GM18499 (cell line): ENCODE data around the gene ERCC4.

Experiments used
- ATAC-seq: cut with Tn5 transposase; IDR thresholded peaks from one replicate; pipeline ENCODE4 v1.9.1; 2021; ENCODE audit warnings: moderate number of reproducible peaks; ENCODE audit not compliant: insufficient read depth, unreplicated experiment

ERCC4 gene

DNA sequence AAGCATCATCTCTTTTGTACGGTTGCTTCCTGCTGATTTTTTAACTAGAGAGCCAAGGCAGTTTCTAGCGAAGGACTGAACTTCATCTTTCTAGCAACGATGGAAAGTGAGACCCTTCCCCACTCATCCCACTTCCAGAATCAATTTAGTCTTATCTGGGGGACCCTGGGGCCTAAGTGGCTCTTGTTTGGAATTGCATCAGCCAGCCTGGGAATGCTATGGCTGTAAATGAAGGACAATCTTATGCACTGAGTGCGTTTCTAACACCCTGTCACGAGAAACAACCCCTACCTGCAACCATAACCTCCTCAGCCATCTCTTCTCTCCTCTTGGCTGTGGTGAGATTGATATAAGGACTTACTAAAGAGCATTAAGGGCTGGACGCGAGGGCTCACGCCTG is 64.8 kb downstream of the ERCC4 start:
- no peak for ATAC-seq

GRCh38 chr16:13988038-13988437 is 68.1 kb downstream of the ERCC4 start:
- no peak for ATAC-seq

DNA sequence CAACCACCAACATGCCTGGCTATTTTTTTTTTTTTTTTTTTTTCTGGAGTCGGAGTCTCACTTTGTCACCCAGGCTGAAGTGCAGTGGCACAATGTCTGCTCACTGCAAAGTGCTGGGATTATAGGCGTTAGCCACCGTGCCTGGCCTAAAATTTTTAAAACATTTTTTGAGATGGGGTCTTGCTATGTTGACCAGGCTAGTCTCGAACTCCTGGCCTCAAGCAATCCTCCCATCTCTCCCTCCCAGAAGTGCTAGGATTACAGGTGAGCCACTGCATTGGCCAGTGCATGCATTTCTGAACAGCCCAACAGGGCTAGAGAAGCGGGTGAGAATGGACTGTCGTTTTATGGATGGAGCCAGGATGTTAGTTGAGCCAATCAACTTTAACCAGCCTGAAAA is 72.4 kb downstream of the ERCC4 start:
- ATAC-seq: no peak

- no peak for ATAC-seq
Observed at GRCh38 chr16:13992976-13993375, 73.0 kb downstream of the ERCC4 start.

- ATAC-seq: no peak
Observed at GRCh38 chr16:13994239-13995106, 74.5 kb downstream of the ERCC4 start.

GRCh38 chr16:13995194-13995593 is 75.2 kb downstream of the ERCC4 start:
- ATAC-seq: no peak

GRCh38 chr16:13996778-13997288 is 76.9 kb downstream of the ERCC4 start:
- ATAC-seq: no peak

- no peak for ATAC-seq
Observed at GRCh38 chr16:13997526-13997925, 77.6 kb downstream of the ERCC4 start.

DNA sequence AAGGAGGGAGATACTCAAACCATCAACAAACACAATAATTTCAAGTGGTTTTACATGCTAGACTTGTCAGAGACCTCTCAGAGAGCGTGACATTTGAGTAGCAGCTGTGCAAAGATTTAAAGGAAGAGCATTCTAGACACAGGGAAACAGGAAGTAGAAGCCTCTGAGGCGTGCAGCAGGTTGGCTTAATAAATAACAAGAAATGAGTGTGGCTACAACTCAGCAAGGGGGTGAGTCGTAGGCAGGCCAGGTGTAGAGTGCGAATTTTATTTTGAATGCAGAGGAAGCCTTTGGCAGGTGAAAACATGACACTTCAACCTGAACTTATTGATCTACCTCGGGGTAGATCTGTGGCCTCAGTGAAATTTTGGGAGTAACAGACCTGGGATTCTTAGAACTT is 78.0 kb downstream of the ERCC4 start:
- peak; percentile 66 for ATAC-seq

DNA sequence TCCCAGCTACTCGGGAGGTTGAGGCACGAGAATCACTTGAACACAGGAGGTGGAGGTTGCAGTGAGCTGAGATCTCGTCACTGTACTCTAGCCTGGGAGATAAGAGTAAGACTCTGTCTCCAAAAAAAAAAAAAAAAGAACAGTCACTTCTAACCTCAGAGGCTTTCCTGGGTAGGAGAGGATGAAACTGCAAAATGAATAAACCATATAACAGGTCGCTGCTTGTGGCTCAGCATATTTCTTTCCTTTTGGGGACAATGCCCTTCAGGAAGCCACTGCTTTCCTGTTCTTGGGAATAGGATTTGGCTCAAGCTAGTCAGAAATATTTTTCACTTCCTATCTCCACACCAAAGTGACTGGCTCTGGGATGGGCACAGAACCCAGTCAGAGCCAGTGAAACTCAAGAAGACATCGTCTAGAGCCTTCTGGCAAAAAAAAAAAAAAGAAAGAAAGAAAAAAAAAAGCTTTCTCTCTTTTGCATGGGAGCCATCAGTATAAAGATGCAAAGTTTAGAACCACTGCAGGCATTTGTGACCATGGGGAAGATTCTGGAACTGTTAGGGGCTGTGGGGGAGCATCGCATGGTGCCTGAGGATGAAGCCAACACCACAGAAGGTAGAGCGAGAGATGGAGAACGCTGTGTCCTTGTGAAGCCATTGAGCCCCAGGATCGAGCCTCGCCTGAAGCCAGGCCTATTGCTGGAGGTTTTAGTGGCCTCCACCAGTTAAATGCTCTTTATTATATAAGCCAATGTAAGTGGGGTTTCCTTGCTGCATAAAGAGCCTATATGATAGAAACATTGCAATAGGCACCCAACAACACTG is 79.3 kb downstream of the ERCC4 start:
- no peak for ATAC-seq

GRCh38 chr16:13999895-14000425 is 80.0 kb downstream of the ERCC4 start:
- no peak for ATAC-seq

GRCh38 chr16:14001521-14001920 is 81.6 kb downstream of the ERCC4 start:
- no peak for ATAC-seq
